Testis (tissue), 2 donors: ENCODE data around the gene PPM1H.

ENCODE experiments used
- CTCF ChIP-seq, 3 experiments: fragments of 450-650 bp in 2 of 3; fragments of 200-600 bp in 1 of 3; sonication (generic) in 1 of 3; IDR thresholded peaks; one replicate each; pipeline ENCODE4 v1.5.1; 2016 to 2019; ENCODE audit warnings: antibody characterized with exemption in 3 of 3, mild to moderate bottlenecking in 2 of 3, moderate library complexity in 1 of 3
- POLR2A ChIP-seq: fragments of 450-650 bp; IDR thresholded peaks from one replicate; pipeline ENCODE4 v1.6.1; 2017; ENCODE audit warnings: antibody characterized with exemption, mild to moderate bottlenecking, moderate library complexity

- TF ChIP-seq CTCF (IDR thresholded peaks at IDR 0.05) (no peak), POLR2A (no peak)
Observed at GRCh38 chr12:62604871-62605270, 330.1 kb downstream of the PPM1H start.
